ENCODE data around the gene UMODL1.

UMODL1 gene

DNA sequence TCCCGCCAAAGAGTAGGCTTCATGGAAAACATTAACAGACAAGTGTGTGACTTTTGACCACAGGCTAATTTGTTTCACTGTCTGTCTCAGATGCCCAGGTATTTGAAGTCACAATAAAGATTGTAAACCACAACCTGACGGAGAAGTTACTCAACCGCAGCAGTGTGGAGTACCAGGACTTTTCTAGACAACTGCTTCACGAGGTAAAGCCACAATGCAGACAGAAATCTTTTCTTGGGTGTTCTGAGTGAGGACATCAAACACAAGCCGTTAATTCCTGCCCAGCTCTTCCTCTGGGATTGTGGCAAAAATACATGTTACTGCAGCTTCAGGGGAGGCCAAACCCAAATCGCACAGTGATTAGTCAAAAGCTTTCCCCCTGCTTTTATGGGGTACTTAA is 31.0 kb downstream of the UMODL1 start:
- Histone ChIP-seq H3K27ac (no peak overlapping the region), H3K4me3 (no peak overlapping the region), H3K9ac (ENCODE audit: insufficient read length) (no peak overlapping the region), H3K36me3 (ENCODE audit: insufficient read depth, low read length) (no peaks in the 10 kb centered on the region), H3K9me3 (ENCODE audit: low read depth, low read length) (no peaks in the 10 kb centered on the region)
- TF ChIP-seq FOXP2 (optimal IDR thresholded peaks at IDR 0.05; ENCODE audit: control extremely low read depth, extremely low read length, insufficient read depth) (no peak), POLR2AphosphoS5 (IDR thresholded peaks at IDR 0.05; ENCODE audit: borderline replicate concordance, low read depth, low read length) (no peak), EZH2 (IDR thresholded peaks at IDR 0.05) (no peak)
- no peak for DNase-seq (ENCODE audit: low read depth, low spot score)

DNA sequence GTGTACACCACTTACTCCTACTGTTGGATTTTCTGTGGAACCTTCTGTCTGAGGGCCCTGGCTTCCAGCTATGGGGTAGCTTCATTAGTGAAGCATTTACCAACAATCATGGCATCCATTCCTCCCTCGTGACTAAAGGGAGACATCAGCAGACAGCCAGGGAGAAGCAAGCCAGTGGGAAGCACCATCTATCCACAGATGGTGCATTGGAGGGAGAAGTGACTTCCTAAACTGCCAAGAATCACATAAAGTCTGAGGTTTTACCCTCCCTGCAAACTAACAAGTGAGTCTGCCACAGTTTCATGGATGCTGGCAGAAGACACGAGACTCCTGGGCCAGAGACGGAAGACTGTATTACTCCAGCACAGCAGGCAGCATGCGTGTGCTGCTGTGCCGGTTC is 31.4 kb downstream of the UMODL1 start:
- Histone ChIP-seq H3K9me3 (ENCODE audit: low read depth, low read length) (no peaks in the 10 kb centered on the region), H3K27ac (no peak overlapping the region), H3K9ac (ENCODE audit: insufficient read length) (no peak overlapping the region), H3K36me3 (ENCODE audit: insufficient read depth, low read length) (no peaks in the 10 kb centered on the region), H3K4me3 (no peak overlapping the region)
- no peak for TF ChIP-seq FOXP2 (optimal IDR thresholded peaks at IDR 0.05; ENCODE audit: control extremely low read depth, extremely low read length, insufficient read depth)
- no peak for TF ChIP-seq POLR2AphosphoS5 (IDR thresholded peaks at IDR 0.05; ENCODE audit: borderline replicate concordance, low read depth, low read length)
- TF ChIP-seq EZH2 (IDR thresholded peaks at IDR 0.05), result no peak
- DNase-seq (ENCODE audit: low read depth, low spot score), result no peak

DNA sequence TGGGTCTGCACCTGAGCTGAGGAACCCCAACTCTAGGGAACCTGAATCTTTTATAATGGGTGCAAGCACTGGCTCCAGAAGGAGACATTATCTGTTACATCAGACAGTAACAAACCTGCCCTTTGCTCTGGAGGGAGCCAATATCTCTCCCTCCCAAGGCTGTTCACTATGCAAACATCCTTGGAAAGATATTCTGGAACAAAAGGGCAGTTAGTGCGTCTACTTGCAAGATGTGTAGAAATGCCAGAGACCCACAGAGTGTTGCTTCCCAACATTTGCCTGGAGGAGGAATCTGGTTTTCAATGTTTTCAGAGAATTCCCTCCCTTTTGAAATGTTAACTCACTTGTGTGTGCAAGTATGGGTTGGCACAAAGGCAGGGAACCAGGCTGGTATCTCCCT is 31.9 kb downstream of the UMODL1 start:
- no peak for DNase-seq (ENCODE audit: low read depth, low spot score)
- Histone ChIP-seq H3K27ac (no peak overlapping the region), H3K9me3 (ENCODE audit: low read depth, low read length) (no peaks in the 10 kb centered on the region), H3K36me3 (ENCODE audit: insufficient read depth, low read length) (no peaks in the 10 kb centered on the region), H3K4me3 (no peak overlapping the region), H3K9ac (ENCODE audit: insufficient read length) (no peak overlapping the region)
- no peak for TF ChIP-seq FOXP2 (optimal IDR thresholded peaks at IDR 0.05; ENCODE audit: control extremely low read depth, extremely low read length, insufficient read depth)
- no peak for TF ChIP-seq EZH2 (IDR thresholded peaks at IDR 0.05)
- no peak for TF ChIP-seq POLR2AphosphoS5 (IDR thresholded peaks at IDR 0.05; ENCODE audit: borderline replicate concordance, low read depth, low read length)

DNA sequence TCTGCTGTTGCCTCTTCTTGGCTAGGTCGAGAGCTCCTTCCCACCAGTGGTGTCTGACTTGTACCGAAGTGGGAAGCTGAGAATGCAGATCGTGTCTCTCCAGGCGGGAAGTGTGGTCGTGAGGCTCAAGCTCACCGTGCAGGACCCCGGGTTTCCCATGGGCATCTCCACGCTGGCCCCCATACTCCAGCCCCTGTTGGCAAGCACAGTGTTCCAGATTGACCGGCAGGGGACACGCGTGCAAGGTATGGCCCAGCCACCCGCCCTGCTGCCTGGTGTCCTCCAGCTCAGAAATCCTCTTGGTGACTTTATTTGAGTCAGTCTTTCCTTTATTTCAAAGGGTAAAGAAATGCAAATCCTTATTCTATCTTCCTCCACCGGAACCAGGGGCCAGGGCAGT is 32.7 kb downstream of the UMODL1 start:
- Histone ChIP-seq H3K4me3 (no peak overlapping the region), H3K9ac (ENCODE audit: insufficient read length) (no peak overlapping the region), H3K9me3 (ENCODE audit: low read depth, low read length) (no peaks in the 10 kb centered on the region), H3K27ac (no peak overlapping the region), H3K36me3 (ENCODE audit: insufficient read depth, low read length) (no peaks in the 10 kb centered on the region)
- no peak for DNase-seq (ENCODE audit: low read depth, low spot score)
- no peak for TF ChIP-seq EZH2 (IDR thresholded peaks at IDR 0.05)
- TF ChIP-seq POLR2AphosphoS5 (IDR thresholded peaks at IDR 0.05; ENCODE audit: borderline replicate concordance, low read depth, low read length), result no peak

DNA sequence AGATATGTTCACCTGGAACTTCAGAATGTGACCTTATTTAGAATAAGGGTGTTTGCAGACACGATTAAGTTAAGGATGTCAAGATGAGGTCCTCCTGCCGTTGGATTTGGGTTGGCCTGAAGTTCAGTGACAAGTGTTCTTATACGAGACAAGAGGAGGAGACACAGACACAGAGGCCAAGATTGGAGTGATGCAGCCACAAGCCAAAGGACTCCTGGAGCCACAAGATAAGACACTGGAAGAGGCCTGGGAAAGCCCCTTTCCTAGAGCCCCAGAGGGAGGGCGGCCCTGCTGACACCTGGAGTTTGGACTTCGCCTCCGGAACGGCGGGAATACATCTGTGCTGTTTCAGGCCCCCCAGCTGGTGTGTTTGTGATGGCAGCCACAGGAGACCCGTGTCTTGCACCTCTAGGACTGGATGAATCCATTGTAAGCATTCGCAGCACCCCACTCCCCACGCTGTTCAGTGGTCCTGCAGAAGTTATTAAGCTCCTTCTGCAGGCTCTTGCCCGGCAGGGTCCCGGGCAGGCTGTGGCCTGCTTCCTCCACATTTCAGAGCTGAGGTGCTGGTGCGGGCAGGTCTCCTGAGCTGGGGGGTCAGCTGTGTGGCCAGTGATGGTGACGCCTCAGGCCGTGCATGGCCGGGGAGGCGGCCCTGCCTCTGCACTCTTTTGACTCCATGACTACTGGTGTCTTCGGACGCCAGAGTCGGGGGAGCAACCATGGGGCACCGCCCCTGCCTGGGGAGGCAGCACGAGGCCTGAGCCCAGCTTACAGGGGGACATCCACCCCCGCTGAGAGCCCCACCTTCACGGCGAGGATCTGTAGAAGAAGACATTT is 34.6 kb downstream of the UMODL1 start:
- no peak for DNase-seq (ENCODE audit: low read depth, low spot score)
- TF ChIP-seq FOXP2 (optimal IDR thresholded peaks at IDR 0.05; ENCODE audit: control extremely low read depth, extremely low read length, insufficient read depth) (no peak), EZH2 (IDR thresholded peaks at IDR 0.05) (no peak), POLR2AphosphoS5 (IDR thresholded peaks at IDR 0.05; ENCODE audit: borderline replicate concordance, low read depth, low read length) (no peak)
- Histone ChIP-seq H3K36me3 (ENCODE audit: insufficient read depth, low read length) (no peaks in the 10 kb centered on the region), H3K9me3 (ENCODE audit: low read depth, low read length) (no peaks in the 10 kb centered on the region), H3K9ac (ENCODE audit: insufficient read length) (no peak overlapping the region), H3K4me3 (no peak overlapping the region), H3K27ac (no peak overlapping the region)

DNA sequence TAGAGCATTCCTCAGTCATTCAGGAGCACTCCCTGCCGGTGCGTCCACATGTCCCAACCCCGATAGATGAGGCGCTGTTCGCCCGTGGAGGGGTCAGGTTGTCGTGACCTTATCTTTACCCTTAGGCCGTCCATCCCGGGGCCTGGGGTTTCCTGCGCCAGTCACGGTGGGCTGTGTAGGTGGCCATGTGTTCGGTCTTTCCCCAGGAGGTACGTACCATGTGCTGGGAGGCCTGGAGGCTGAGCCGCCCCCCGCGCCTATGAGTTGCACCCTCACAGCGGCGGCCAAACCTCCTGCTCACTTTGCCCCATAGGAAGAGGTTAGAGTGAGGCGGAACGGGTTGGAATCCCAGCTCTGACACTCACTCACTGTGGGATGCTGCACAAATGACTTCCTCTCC is 35.3 kb downstream of the UMODL1 start:
- Histone ChIP-seq H3K4me3 (no peak overlapping the region), H3K9me3 (ENCODE audit: low read depth, low read length) (no peaks in the 10 kb centered on the region), H3K27ac (no peak overlapping the region), H3K9ac (ENCODE audit: insufficient read length) (no peak overlapping the region), H3K36me3 (ENCODE audit: insufficient read depth, low read length) (no peaks in the 10 kb centered on the region)
- TF ChIP-seq POLR2AphosphoS5 (IDR thresholded peaks at IDR 0.05; ENCODE audit: borderline replicate concordance, low read depth, low read length) (no peak), FOXP2 (optimal IDR thresholded peaks at IDR 0.05; ENCODE audit: control extremely low read depth, extremely low read length, insufficient read depth) (no peak), EZH2 (IDR thresholded peaks at IDR 0.05) (no peak)
- no peak for DNase-seq (ENCODE audit: low read depth, low spot score)

DNA sequence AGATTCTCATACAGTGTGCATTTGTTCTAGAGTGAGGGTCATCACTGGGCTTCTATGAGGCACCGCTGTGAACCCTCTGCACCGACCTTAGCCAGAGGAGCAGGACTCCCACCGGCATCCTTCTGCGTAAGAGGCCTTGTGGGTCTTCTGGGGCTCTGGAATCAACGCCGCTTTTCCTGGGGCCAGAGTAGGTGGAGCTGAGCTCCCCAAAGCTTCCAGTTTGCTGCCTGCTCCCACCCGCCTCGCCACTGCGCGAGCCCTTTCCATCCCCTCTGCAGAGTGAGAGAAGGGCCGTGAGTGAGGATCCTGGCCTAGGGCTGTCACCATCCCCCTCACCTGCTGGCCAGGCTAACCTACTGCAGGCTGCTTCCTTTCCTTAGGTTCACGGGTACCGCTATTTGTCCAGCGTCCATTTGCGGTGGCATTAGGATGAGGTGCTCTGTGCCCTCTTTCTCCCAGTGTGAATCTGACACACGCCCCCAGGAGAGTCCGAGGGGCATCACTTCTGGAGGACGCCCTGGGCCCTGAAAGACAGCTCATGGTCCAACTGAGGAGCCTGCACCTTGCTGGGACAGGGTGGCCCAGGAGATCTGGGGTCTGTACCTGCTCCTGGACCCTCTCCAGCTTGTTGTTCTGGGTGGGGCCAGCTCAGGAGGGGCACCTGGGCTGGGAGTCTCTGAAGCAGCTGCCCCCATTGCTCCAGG is 36.2 kb downstream of the UMODL1 start:
- no peak overlapping the region for H3K27ac ChIP-seq
- no peak overlapping the region for H3K9ac ChIP-seq (ENCODE audit: insufficient read length)
- no peak for TF ChIP-seq FOXP2 (optimal IDR thresholded peaks at IDR 0.05; ENCODE audit: control extremely low read depth, extremely low read length, insufficient read depth)
- no peak for TF ChIP-seq POLR2AphosphoS5 (IDR thresholded peaks at IDR 0.05; ENCODE audit: borderline replicate concordance, low read depth, low read length)
- no peak for TF ChIP-seq EZH2 (IDR thresholded peaks at IDR 0.05)
- DNase-seq (ENCODE audit: low read depth, low spot score), result no peak
- no peaks in the 10 kb centered on the region for H3K36me3 ChIP-seq (ENCODE audit: insufficient read depth, low read length)
- no peak overlapping the region for H3K4me3 ChIP-seq
- H3K9me3 ChIP-seq (ENCODE audit: low read depth, low read length), result no peaks in the 10 kb centered on the region

DNA sequence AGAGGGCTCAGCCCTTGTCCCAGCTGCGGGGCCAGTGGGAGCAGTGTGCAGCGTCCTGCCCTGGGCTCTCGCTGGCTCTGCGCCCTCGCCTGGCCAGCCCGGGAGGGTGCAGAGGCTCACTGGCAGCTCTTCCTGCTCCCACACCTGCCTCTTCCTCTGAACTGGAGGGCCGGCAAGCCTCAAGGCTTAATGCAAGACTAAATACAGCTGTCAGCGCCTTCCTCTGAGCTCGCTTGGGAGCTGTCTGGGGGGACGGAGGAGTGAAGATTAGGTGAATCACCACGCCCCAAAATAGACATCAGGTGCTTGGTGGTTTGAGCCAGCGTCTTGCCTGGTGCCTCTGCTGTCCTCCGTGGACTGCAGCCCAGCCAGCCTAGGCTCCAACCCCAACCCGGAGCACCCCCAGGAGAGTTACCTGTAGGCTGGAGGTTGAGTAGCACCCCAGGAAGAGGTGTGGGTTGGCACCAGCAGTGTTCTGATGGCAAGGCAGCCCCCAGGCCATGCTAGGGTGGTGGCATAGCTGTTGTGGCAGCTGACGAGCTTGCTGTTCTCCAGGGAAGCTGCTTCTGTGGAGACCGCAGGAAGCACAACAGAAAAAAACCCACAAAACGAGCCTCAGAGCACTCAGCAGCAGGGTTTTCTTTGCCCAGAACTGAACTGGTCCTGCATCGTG is 36.9 kb downstream of the UMODL1 start:
- Histone ChIP-seq H3K27ac (no peak overlapping the region), H3K4me3 (no peak overlapping the region), H3K9ac (ENCODE audit: insufficient read length) (no peak overlapping the region), H3K9me3 (ENCODE audit: low read depth, low read length) (no peaks in the 10 kb centered on the region), H3K36me3 (ENCODE audit: insufficient read depth, low read length) (no peaks in the 10 kb centered on the region)
- DNase-seq (ENCODE audit: low read depth, low spot score), result no peak
- TF ChIP-seq EZH2 (IDR thresholded peaks at IDR 0.05) (no peak), FOXP2 (optimal IDR thresholded peaks at IDR 0.05; ENCODE audit: control extremely low read depth, extremely low read length, insufficient read depth) (no peak), POLR2AphosphoS5 (IDR thresholded peaks at IDR 0.05; ENCODE audit: borderline replicate concordance, low read depth, low read length) (no peak)
